ENCODE data around the gene CENPP. TPM values are rescaled to one million over a fixed set of nuclear protein-coding genes. Genes with fewer than 3 reads are reported as not detected.

The CENPP gene
- total and polyA plus RNA-seq, 8 donors, result 0.46 to 2.7 (median 1.9) TPM

GRCh38 chr9:92517046-92517445, 191.3 kb downstream of the CENPP start:
- FAIRE-seq, result no peak
- H3K27me3 ChIP-seq, result no peaks in the 10 kb centered on the region
- ATAC-seq, result no peak
- no peak overlapping the region for H3K27ac ChIP-seq
- no peaks in the 10 kb centered on the region for H3K36me3 ChIP-seq
- H3K4me3 ChIP-seq, result no peak overlapping the region
- no peak for TF ChIP-seq CTCF (IDR thresholded peaks at IDR 0.05)
- WGBS, 2 donors, result 66 to 73% methylated on average over 3 of the region's 3 CpGs
- peaks cover 0 to 5% (median 0%) of the 10 kb centered on the region in 3 donors for H3K4me1 ChIP-seq
- DNase-seq, result no peak
- intact Hi-C loops (cut with DNase I), result no loop called here
- H3K9me3 ChIP-seq, result no peaks in the 10 kb centered on the region

- H3K9me3 ChIP-seq, result no peaks in the 10 kb centered on the region
- no peak overlapping the region for H3K4me3 ChIP-seq
- DNase-seq, result no peak
- H3K27ac ChIP-seq, result no peak overlapping the region
- peaks cover 0 to 5% (median 0%) of the 10 kb centered on the region in 3 donors for H3K4me1 ChIP-seq
- no peaks in the 10 kb centered on the region for H3K27me3 ChIP-seq
- no peak for FAIRE-seq
- ATAC-seq, result no peak
- intact Hi-C loops (cut with DNase I), result no loop called here
- no peaks in the 10 kb centered on the region for H3K36me3 ChIP-seq
- 94 to 96% methylated on average over 4 of the region's 4 CpGs for WGBS, 2 donors
- no peak for TF ChIP-seq CTCF (IDR thresholded peaks at IDR 0.05)
Observed at GRCh38 chr9:92518199-92518598, 192.4 kb downstream of the CENPP start.

- 89 to 98% methylated on average over 2 of the region's 2 CpGs for WGBS, 2 donors
- FAIRE-seq (no peak), ATAC-seq (no peak), DNase-seq (no peak)
- Histone ChIP-seq H3K27me3 (no peaks in the 10 kb centered on the region), H3K9me3 (no peaks in the 10 kb centered on the region), H3K4me3 (no peak overlapping the region), H3K27ac (no peak overlapping the region), H3K36me3 (no peaks in the 10 kb centered on the region), H3K4me1 (peaks cover 0 to 5% (median 0%) of the 10 kb centered on the region in 3 donors)
- no peak for TF ChIP-seq CTCF (IDR thresholded peaks at IDR 0.05)
- intact Hi-C loops (cut with DNase I), result no loop called here
Observed at GRCh38 chr9:92520837-92521236, 195.1 kb downstream of the CENPP start.

- WGBS, 2 donors, result 61 to 63% methylated on average over 10 of the region's 10 CpGs
- no peaks in the 10 kb centered on the region for H3K9me3 ChIP-seq
- TF ChIP-seq CTCF (IDR thresholded peaks at IDR 0.05), result no peak
- no peak overlapping the region for H3K27ac ChIP-seq
- intact Hi-C loops (cut with DNase I), result no loop called here
- no peaks in the 10 kb centered on the region for H3K4me1 ChIP-seq
- DNase-seq (no peak), FAIRE-seq (no peak), ATAC-seq (no peak)
- no peaks in the 10 kb centered on the region for H3K36me3 ChIP-seq
- H3K27me3 ChIP-seq, result no peaks in the 10 kb centered on the region
- H3K4me3 ChIP-seq, result no peak overlapping the region
Observed at GRCh38 chr9:92522983-92523970, 197.5 kb downstream of the CENPP start.

GRCh38 chr9:92524881-92525280, 199.1 kb downstream of the CENPP start:
- WGBS, 2 donors, result 100% methylated on average over 1 of the region's 1 CpG
- no peak for FAIRE-seq
- intact Hi-C loops (cut with DNase I), result no loop called here

More at GRCh38 chr9:92524881-92525280, 199.1 kb downstream of the CENPP start:
- H3K27ac ChIP-seq, result no peak overlapping the region
- DNase-seq, result no peak
- no peak overlapping the region for H3K4me3 ChIP-seq
- no peaks in the 10 kb centered on the region for H3K4me1 ChIP-seq
- no peaks in the 10 kb centered on the region for H3K9me3 ChIP-seq
- no peak for TF ChIP-seq CTCF (IDR thresholded peaks at IDR 0.05)
- no peaks in the 10 kb centered on the region for H3K27me3 ChIP-seq
- no peak for ATAC-seq
- no peaks in the 10 kb centered on the region for H3K36me3 ChIP-seq
